H1 (cell line): ENCODE data around the gene MAPK14. TPM values are rescaled to one million over a fixed set of nuclear protein-coding genes. Genes with fewer than 3 reads are reported as not detected.

Experiments used
- CEBPB ChIP-seq: IDR thresholded peaks from 2 replicates; pipeline ENCODE4 v1.6.1; 2012; ENCODE audit warnings: low read depth, low read length
- GTF2F1 ChIP-seq: IDR thresholded peaks from 2 replicates; pipeline ENCODE4 v1.6.1; 2012; ENCODE audit warnings: low read depth, low read length, improper control_type of control experiment, borderline replicate concordance
- HDAC2 ChIP-seq, 2 experiments: fragments of 300-600 bp in 1 of 2; sonication (generic) in 1 of 2; IDR thresholded peaks; 2 replicates each; pipeline ENCODE4 v1.6.1; 2011 to 2012; ENCODE audit warnings: low read depth in 2 of 2, low read length in 2 of 2, mild to moderate bottlenecking in 2 of 2, moderate library complexity in 2 of 2, borderline replicate concordance in 1 of 2, inconsistent platforms in 1 of 2
- JUN ChIP-seq: IDR thresholded peaks from 2 replicates; pipeline ENCODE4 v1.6.1; 2011; ENCODE audit warnings: low read depth, mild to moderate bottlenecking, improper control_type of control experiment, low read length
- KDM5A ChIP-seq: fragments of 200-600 bp; IDR thresholded peaks from 2 replicates; pipeline ENCODE4 v1.7.1; 2012; ENCODE audit warnings: mild to moderate bottlenecking, low read length, inconsistent platforms, mixed read lengths
- RBBP5 ChIP-seq: IDR thresholded peaks from 2 replicates; pipeline ENCODE4 v1.7.1; 2012; ENCODE audit warnings: low read depth, mild to moderate bottlenecking, inconsistent platforms, low read length, moderate library complexity, borderline replicate concordance
- SIRT6 ChIP-seq: IDR thresholded peaks from one replicate; pipeline ENCODE4 v1.7.1; 2012; ENCODE audit warnings: low read length, inconsistent platforms
- TAF1 ChIP-seq: IDR thresholded peaks from 2 replicates; pipeline ENCODE4 v1.6.1; 2011; ENCODE audit warnings: mild to moderate bottlenecking, low read depth, low read length
- polyA plus RNA-seq, 7 experiments: library from polyadenylated mRNA; depleted of rRNA in 3 of 7; stranded (reverse) in 5 of 7; unstranded in 2 of 7; fragments of >200 nt in 5 of 7; fragments of 200-250 nt in 2 of 7; gene quantifications; 1 replicate in 5 of 7; 2 replicates in 1 of 7; 4 replicates in 1 of 7; pipeline versions ENCODE4 v1.2.1 to v1.2.3, GENCODE V29; 2011 to 2013; ENCODE audit warnings: missing spikeins in 2 of 7, mixed read lengths in 2 of 7
- total RNA-seq: library from RNA; stranded (reverse); fragmentation: NEBNext Ultra II Directional; extraction: Animal tissue kit (Norgen Biotek cat#: 25700); gene quantifications from 2 replicates; pipeline ENCODE4 v1.2.1, GENCODE V29; 2021

The MAPK14 gene
- total and polyA plus RNA-seq, 2 of the 8 experiments (the other 6 are each of a cell fraction or from before 2014, with no cell fraction given): 18.1 to 39.3 TPM

DNA sequence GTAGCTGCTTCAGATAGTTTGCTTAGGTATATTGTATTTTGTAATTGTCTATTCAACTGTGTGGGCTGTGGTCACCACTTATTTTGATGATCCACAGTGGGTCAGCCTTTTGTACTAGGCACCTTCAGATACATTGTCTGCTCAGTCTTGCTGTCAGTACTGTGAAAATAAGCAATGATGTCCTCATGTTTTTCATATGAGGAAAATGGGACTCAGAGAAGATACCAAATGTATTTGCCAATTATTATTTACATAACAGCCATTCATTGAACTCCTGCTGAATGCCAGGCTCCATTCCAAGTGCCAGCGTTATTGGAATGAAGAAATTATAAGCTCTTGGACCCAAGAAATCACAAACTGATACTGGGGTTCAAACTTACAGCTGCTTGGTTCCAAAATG, 28.6 kb downstream of the MAPK14 start (continued):
- TF ChIP-seq CEBPB (no peak), TAF1 (no peak), GTF2F1 (no peak), KDM5A (no peak), JUN (no peak), HDAC2 (IDR thresholded peaks at IDR 0.05; ENCODE audit: borderline replicate concordance in 1 of 2, low read depth in 2 of 2, low read length in 2 of 2) (no peak), RBBP5 (no peak), SIRT6 (no peak)
